Activated T-helper 1 cell treated with Interleukin-2 at 50 U/mL for 16 hours (primary cell): ENCODE results near the gene THAP10.

Source experiments
- DNase-seq: peaks from one replicate; pipeline ENCODE4 v3.0.0-alpha.2; 2020; ENCODE audit warnings: low read depth

The THAP10 gene

GRCh38 chr15:70853973-70854665, 38.1 kb downstream of the THAP10 start, which contains the start of gene LARP6:
Gene LARP6, minus strand, starts transcription at chr15:70854157. Its CDS starts 69 bp downstream, at chr15:70854088.
- no peak for DNase-seq

- DNase-seq = no peak
These were observed 38.8 kb downstream of the THAP10 start for GRCh38 chr15:70853318-70853972.

GRCh38 chr15:70852501-70853317, 39.5 kb downstream of the THAP10 start:
- no peak for DNase-seq

- DNase-seq = no peak
These were observed 40.3 kb downstream of the THAP10 start for GRCh38 chr15:70851889-70852288.

- no peak for DNase-seq
These were observed 46.5 kb downstream of the THAP10 start for GRCh38 chr15:70845602-70846360.

- DNase-seq = no peak
These were observed 54.8 kb downstream of the THAP10 start for GRCh38 chr15:70837476-70837875.

GRCh38 chr15:70835841-70836240, 56.4 kb downstream of the THAP10 start:
- DNase-seq = no peak

GRCh38 chr15:70835415-70835814, 56.8 kb downstream of the THAP10 start:
- DNase-seq = no peak

GRCh38 chr15:70834999-70835398, 57.2 kb downstream of the THAP10 start:
- DNase-seq = no peak

- DNase-seq = no peak
These were observed 58.1 kb downstream of the THAP10 start for GRCh38 chr15:70833861-70834765.

GRCh38 chr15:70833422-70833821, 58.8 kb downstream of the THAP10 start:
- no peak for DNase-seq

- no peak for DNase-seq
These were observed 60.1 kb downstream of the THAP10 start for GRCh38 chr15:70832176-70832575.
